H1 (cell line): ENCODE measurements around the gene TMEM51. TPM values are rescaled to one million over a fixed set of nuclear protein-coding genes. Genes with fewer than 3 reads are reported as not detected.

Experiments
- CTCF ChIA-PET: fragments of 300-600 bp; sonication (Branson Sonifier 250); formaldehyde crosslinking; loops from one replicate; lab custom pipeline; 2021; ENCODE audit not compliant: partially characterized antibody; lab: Charles Lee
- POLR2A ChIA-PET: fragments of 300-600 bp; sonication (Branson Sonifier 250); formaldehyde crosslinking; loops from one replicate; lab custom pipeline; 2021; ENCODE audit warnings: inconsistent platforms; ENCODE audit not compliant: partially characterized antibody; lab: Charles Lee
- DNase-seq, 2 experiments: peaks; one replicate each; pipeline versions ENCODE4 v3.0.0 to v3.0.0-alpha.2; 2010 to 2022; ENCODE audit warnings: low spot score in 2 of 2, low read depth in 1 of 2, mixed read lengths in 1 of 2
- FAIRE-seq: peaks from 2 replicates; lab custom pipeline; 2011; peaks lifted over from hg19 to GRCh38; lab: Jason Lieb, UNC
- H2AFZ ChIP-seq: 2 replicates; pipeline ENCODE4 v1.8.1; 2012; ENCODE audit warnings: low read length, inconsistent platforms
- H2AK5ac ChIP-seq: 2 replicates; pipeline ENCODE4 v1.6.1; 2013; ENCODE audit warnings: low read depth, low read length
- H2BK120ac ChIP-seq: replicated peaks from 2 replicates; pipeline ENCODE3; 2013; ENCODE audit warnings: low read depth, low read length, inconsistent platforms
- H2BK12ac ChIP-seq: 2 replicates; pipeline ENCODE4 v1.6.1; 2013; ENCODE audit warnings: low read depth, low read length
- H2BK15ac ChIP-seq: 2 replicates; pipeline ENCODE4 v1.6.1; 2013; ENCODE audit warnings: low read length
- H2BK20ac ChIP-seq: 2 replicates; pipeline ENCODE4 v1.6.1; 2013; ENCODE audit warnings: low read length
- H2BK5ac ChIP-seq: 2 replicates; pipeline ENCODE4 v1.6.1; 2013; ENCODE audit warnings: low read depth, low read length
- H3K14ac ChIP-seq: 2 replicates; pipeline ENCODE4 v1.6.1; 2013; ENCODE audit warnings: inconsistent platforms; ENCODE audit not compliant: insufficient read length
- H3K18ac ChIP-seq: 2 replicates; pipeline ENCODE4 v1.6.1; 2013; ENCODE audit warnings: low read length; ENCODE audit errors: extremely low read depth
- H3K23ac ChIP-seq: 2 replicates; pipeline ENCODE4 v1.6.1; 2013; ENCODE audit warnings: inconsistent platforms; ENCODE audit not compliant: insufficient read length
- H3K23me2 ChIP-seq: 2 replicates; pipeline ENCODE4 v1.6.1; 2013; ENCODE audit warnings: low read depth, low read length
- H3K27ac ChIP-seq: 2 replicates; pipeline ENCODE4 v1.6.1; 2011; ENCODE audit warnings: low read depth, low read length, inconsistent platforms
- H3K27me3 ChIP-seq, 4 experiments: replicated peaks in 1 of 4; 1 replicate in 1 of 4; 2 replicates in 3 of 4; pipeline versions ENCODE4 v1.6.1 to v1.8.1; 2011 to 2013; ENCODE audit warnings: low read length in 3 of 4, mild to moderate bottlenecking in 3 of 4, inconsistent platforms in 2 of 4, mixed read lengths in 2 of 4, moderate library complexity in 1 of 4; ENCODE audit not compliant: control insufficient read depth in 3 of 4, insufficient read depth in 3 of 4; ENCODE audit errors: extremely low read depth in 1 of 4
- H3K36me3 ChIP-seq, 4 experiments: 2 replicates each; pipeline versions ENCODE4 v1.6.1 to v1.8.1; 2011 to 2013; ENCODE audit warnings: mild to moderate bottlenecking in 4 of 4, low read length in 3 of 4, moderate library complexity in 2 of 4, control low read depth in 1 of 4, inconsistent platforms in 1 of 4; ENCODE audit not compliant: insufficient read depth in 4 of 4, control insufficient read depth in 2 of 4
- H3K4ac ChIP-seq: replicated peaks from 2 replicates; pipeline ENCODE3; 2013; ENCODE audit warnings: low read length, low read depth, mixed read lengths, inconsistent platforms; ENCODE audit not compliant: insufficient read length
- H3K4me1 ChIP-seq, 4 experiments: replicated peaks in 1 of 4; 1 replicate in 1 of 4; 2 replicates in 3 of 4; pipeline versions ENCODE4 v1.6.1 to v1.8.1; 2011 to 2013; ENCODE audit warnings: low read length in 3 of 4, inconsistent platforms in 2 of 4, mixed read lengths in 1 of 4; ENCODE audit not compliant: insufficient read depth in 4 of 4, control insufficient read depth in 3 of 4
- H3K4me2 ChIP-seq, 2 experiments: 2 replicates each; pipeline versions ENCODE4 v1.6.1 to v1.8.1; 2011 to 2013; ENCODE audit warnings: low read depth in 2 of 2, low read length in 2 of 2, control low read depth in 1 of 2, inconsistent platforms in 1 of 2, mild to moderate bottlenecking in 1 of 2; ENCODE audit not compliant: insufficient read depth in 1 of 2
- H3K4me3 ChIP-seq, 4 experiments: fragments of 200-600, 300-600 bp in 1 of 4; sonication (generic), shearing (Covaris generic), sonication (Bioruptor Twin) in 1 of 4; 2 replicates each; pipeline versions ENCODE4 v1.5.1 to v1.8.1; 2011 to 2016; ENCODE audit warnings: low read length in 4 of 4, low read depth in 3 of 4, control low read depth in 2 of 4, inconsistent platforms in 2 of 4, mild to moderate bottlenecking in 2 of 4, mixed read lengths in 1 of 4, moderate library complexity in 1 of 4; ENCODE audit not compliant: insufficient read depth in 2 of 4; ENCODE audit errors: extremely low read depth in 1 of 4
- H3K56ac ChIP-seq: replicated peaks from 2 replicates; pipeline ENCODE3; 2013; ENCODE audit warnings: low read depth, mild to moderate bottlenecking, mixed read lengths, low read length, inconsistent platforms; ENCODE audit not compliant: insufficient read length
- H3K79me1 ChIP-seq: 2 replicates; pipeline ENCODE4 v1.6.1; 2013; ENCODE audit warnings: low read depth, low read length, control low read depth
- H3K79me2 ChIP-seq, 2 experiments: 2 replicates each; pipeline versions ENCODE4 v1.6.1 to v1.8.1; 2012 to 2013; ENCODE audit warnings: low read length in 2 of 2, mild to moderate bottlenecking in 2 of 2, inconsistent platforms in 1 of 2; ENCODE audit not compliant: insufficient read depth in 2 of 2, control insufficient read depth in 1 of 2
- H3K9ac ChIP-seq, 4 experiments: replicated peaks in 1 of 4; 1 replicate in 1 of 4; 2 replicates in 3 of 4; pipeline versions ENCODE4 v1.6.1 to v1.8.1; 2011 to 2013; ENCODE audit warnings: low read depth in 3 of 4, low read length in 3 of 4, control low read depth in 2 of 4, mild to moderate bottlenecking in 2 of 4, moderate library complexity in 2 of 4, inconsistent platforms in 1 of 4; ENCODE audit errors: extremely low read depth in 1 of 4
- H3K9me3 ChIP-seq, 2 experiments: 2 replicates each; pipeline versions ENCODE4 v1.6.1 to v1.8.1; 2012 to 2013; ENCODE audit warnings: mild to moderate bottlenecking in 2 of 2, moderate library complexity in 2 of 2, control low read depth in 1 of 2, inconsistent platforms in 1 of 2, low read depth in 1 of 2, low read length in 1 of 2, mixed read lengths in 1 of 2; ENCODE audit not compliant: insufficient read depth in 2 of 2
- H4K20me1 ChIP-seq, 2 experiments: replicated peaks in 1 of 2; 2 replicates each; pipeline versions ENCODE3 to v1.8.1; 2011 to 2013; ENCODE audit warnings: inconsistent platforms in 2 of 2, low read length in 2 of 2, mild to moderate bottlenecking in 1 of 2; ENCODE audit not compliant: insufficient read depth in 2 of 2, control insufficient read depth in 1 of 2
- H4K5ac ChIP-seq: 2 replicates; pipeline ENCODE4 v1.6.1; 2013; ENCODE audit warnings: low read length, low read depth, mixed read lengths, inconsistent platforms; ENCODE audit not compliant: insufficient read length
- H4K8ac ChIP-seq: 2 replicates; pipeline ENCODE4 v1.8.0; 2013; ENCODE audit warnings: mild to moderate bottlenecking, moderate library complexity, low read length, inconsistent platforms; ENCODE audit not compliant: insufficient read depth; ENCODE audit errors: extremely low read depth
- H4K91ac ChIP-seq: replicated peaks from 2 replicates; pipeline ENCODE3; 2013; ENCODE audit warnings: low read length, mixed read lengths, inconsistent platforms; ENCODE audit not compliant: insufficient read length
- ASH2L ChIP-seq: fragments of 200-600, 300-600 bp; sonication (generic); IDR thresholded peaks from one replicate; pipeline ENCODE4 v1.7.1; 2017; ENCODE audit warnings: low read length
- GABPA ChIP-seq: IDR thresholded peaks from 2 replicates; pipeline ENCODE4 v1.6.1; 2011; ENCODE audit warnings: mild to moderate bottlenecking, low read length, moderate library complexity, borderline replicate concordance; ENCODE audit not compliant: insufficient read depth
- HDAC2 ChIP-seq, 2 experiments: fragments of 300-600 bp in 1 of 2; sonication (generic) in 1 of 2; IDR thresholded peaks; 2 replicates each; pipeline ENCODE4 v1.6.1; 2011 to 2012; ENCODE audit warnings: low read depth in 2 of 2, low read length in 2 of 2, mild to moderate bottlenecking in 2 of 2, moderate library complexity in 2 of 2, borderline replicate concordance in 1 of 2, inconsistent platforms in 1 of 2
- JUND ChIP-seq: IDR thresholded peaks from 2 replicates; pipeline ENCODE4 v1.6.1; 2011; ENCODE audit warnings: mild to moderate bottlenecking, improper control_type of control experiment, low read length
- SP1 ChIP-seq: IDR thresholded peaks from 2 replicates; pipeline ENCODE4 v1.6.1; 2011; ENCODE audit warnings: low read depth, low read length
- TCF12 ChIP-seq: IDR thresholded peaks from 2 replicates; pipeline ENCODE4 v1.6.1; 2011; ENCODE audit warnings: low read depth, mild to moderate bottlenecking, low read length
- TEAD4 ChIP-seq: IDR thresholded peaks from 2 replicates; pipeline ENCODE4 v1.6.1; 2012; ENCODE audit warnings: low read depth, low read length, inconsistent platforms, mixed read lengths
- WGBS, 2 experiments: shearing (Covaris generic) in 1 of 2; methylation state at CpG; one replicate each; pipeline versions ENCODE4 v1.1.6 to v1.1.7; 2013 to 2015; ENCODE audit warnings: low lambda C conversion rate in 2 of 2, mixed read lengths in 2 of 2, inconsistent platforms in 1 of 2, low coverage in 1 of 2, missing lambda C conversion rate in 1 of 2; ENCODE audit not compliant: insufficient replicate concordance in 2 of 2, insufficient coverage in 1 of 2, insufficient read length in 1 of 2; ENCODE audit errors: extremely low coverage in 1 of 2, missing lambda C conversion rate in 1 of 2; 5-methylcytosine and 5-hydroxymethylcytosine counted together
- polyA plus RNA-seq, 7 experiments: library from polyadenylated mRNA; depleted of rRNA in 3 of 7; stranded (reverse) in 5 of 7; unstranded in 2 of 7; fragments of >200 nt in 5 of 7; fragments of 200-250 nt in 2 of 7; gene quantifications; 1 replicate in 5 of 7; 2 replicates in 1 of 7; 4 replicates in 1 of 7; pipeline versions ENCODE4 v1.2.1 to v1.2.3, GENCODE V29; 2011 to 2013; ENCODE audit warnings: missing spikeins in 2 of 7, mixed read lengths in 2 of 7
- total RNA-seq: library from RNA; stranded (reverse); fragmentation: NEBNext Ultra II Directional; extraction: Animal tissue kit (Norgen Biotek cat#: 25700); gene quantifications from 2 replicates; pipeline ENCODE4 v1.2.1, GENCODE V29; 2021
- TF ChIP-seq, protein P1 (sequence below): IDR thresholded peaks from 2 replicates; pipeline ENCODE4 v1.6.1; 2011; ENCODE audit warnings: low read depth, mild to moderate bottlenecking, low read length; ENCODE audit not compliant: insufficient read depth

The TMEM51 gene
- total and polyA plus RNA-seq, 2 of the 8 experiments (the other 6 are each of a cell fraction or from before 2014, with no cell fraction given), result 9.9 to 10.7 TPM

DNA sequence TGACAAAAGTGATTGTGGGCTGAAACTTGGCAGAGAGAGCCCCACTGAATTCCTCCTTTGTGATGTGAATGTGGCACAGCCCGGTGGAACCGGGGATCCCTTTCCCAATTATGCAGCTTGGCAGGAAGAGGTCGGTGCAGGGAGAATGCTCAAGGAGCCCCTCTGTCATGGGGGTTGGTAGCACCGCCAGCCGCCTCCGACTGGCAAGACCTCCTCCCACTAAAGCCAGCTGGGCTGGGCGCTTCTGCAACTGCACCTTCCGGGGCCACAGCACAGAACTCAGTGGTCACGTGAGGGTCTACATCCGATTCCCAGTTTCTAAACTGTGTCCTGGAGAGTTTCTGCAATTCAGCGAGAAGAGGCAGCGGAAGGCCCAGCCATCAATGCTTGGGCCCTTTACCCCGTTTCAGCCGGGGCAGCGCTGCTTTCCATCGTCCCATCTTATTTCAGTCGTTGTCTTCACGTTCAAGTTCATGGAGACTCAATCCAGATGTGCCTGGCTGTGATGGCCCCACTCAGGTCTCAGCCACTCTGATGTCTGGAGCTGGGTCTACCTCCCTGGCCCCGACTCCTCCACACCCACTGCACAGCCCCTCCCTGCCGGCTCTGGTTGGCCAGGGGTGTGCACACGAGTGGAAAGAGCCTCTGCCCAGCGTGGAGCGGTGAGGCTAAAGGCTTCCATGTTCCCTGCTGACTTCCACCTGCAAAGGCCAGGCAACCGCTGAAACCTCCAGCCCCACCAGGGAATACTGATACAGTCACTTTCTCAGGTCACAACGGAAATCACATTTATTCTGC, 53.7 kb downstream of the TMEM51 start:
- H3K4me1 ChIP-seq, result peaks cover 15 to 31% (median 26%) of the 10 kb centered on the region in 4 experiments
- peaks cover 0 to 13% of the 10 kb centered on the region in 2 experiments; a peak in 2 of 4 replicates for H3K79me2 ChIP-seq
- H3K4me2 ChIP-seq, result peak overlapping the region; percentile 72 to 98
- H4K91ac ChIP-seq, result peak overlapping the region; percentile 45
- H3K18ac ChIP-seq, result peak overlapping the region; percentile 80
- H3K27me3 ChIP-seq, result no peaks in the 10 kb centered on the region
- peak overlapping the region; percentile 95; the same call in 1 of the 2 replicates for H2BK5ac ChIP-seq
- no peak overlapping the region for H3K23ac ChIP-seq
- peak overlapping the region; percentile 36 for H2BK15ac ChIP-seq
- peak overlapping the region; percentile 75 for H3K27ac ChIP-seq
- H3K4me3 ChIP-seq, result peak overlapping the region in 3 of 4 experiments; percentile 22 to 48 (median 40); a peak in 6 of 8 replicates
- ChIA-PET CTCF (interaction anchor here (0.9 to 2.2 kb wide), 8 partner anchors 9 to 144 kb away, joined by 3 to 9 read pairs (median 5); no protein-coding TSS in a partner anchor), POLR2A (interaction anchor here (0.9 to 1.2 kb wide), 3 partner anchors 10 to 95 kb away, joined by 3 read pairs; no protein-coding TSS in a partner anchor)
- peak overlapping the region; percentile 2 for H3K4ac ChIP-seq
- H3K56ac ChIP-seq, result peak overlapping the region; percentile 1
- peak overlapping the region in 2 of 4 experiments; percentile 35 to 44; a peak in 4 of 7 replicates for H3K9ac ChIP-seq
- peak overlapping the region; percentile 91; the same call in 1 of the 2 replicates for H2BK12ac ChIP-seq
- no peak overlapping the region for H3K14ac ChIP-seq
- H4K20me1 ChIP-seq, result peaks cover 0 to 2% of the 10 kb centered on the region in 2 experiments
- peak overlapping the region; percentile 43 for H2AK5ac ChIP-seq
- FAIRE-seq (no peak), DNase-seq (peak in 1 of 2 experiments; percentile 62)
- H3K79me1 ChIP-seq, result no peaks in the 10 kb centered on the region; the same call in 1 of the 2 replicates
- H3K9me3 ChIP-seq, result no peaks in the 10 kb centered on the region
- H3K36me3 ChIP-seq, result no peaks in the 10 kb centered on the region; a peak in 1 of 8 replicates
- peak overlapping the region; percentile 17 for H2BK120ac ChIP-seq
- peak overlapping the region; percentile 66; the same call in 1 of the 2 replicates for H2AFZ ChIP-seq
- peak overlapping the region; percentile 90 for H4K5ac ChIP-seq
- WGBS, 2 experiments, result 19% methylated on average over 25 of the region's 25 CpGs; no CpG with 5 or more reads in 1 of the 2 experiments
- H3K23me2 ChIP-seq, result peaks cover 9% of the 10 kb centered on the region
- H4K8ac ChIP-seq, result peak overlapping the region; percentile 88; the same call in 1 of the 2 replicates
- peak overlapping the region; percentile 98 for H2BK20ac ChIP-seq
- no peak for TF ChIP-seq JUND
- peak; percentile 48 for TF ChIP-seq ASH2L
- peak; percentile 48; the same call in 1 of the 2 replicates for TF ChIP-seq TEAD4
- no peak; the same call in 1 of the 2 replicates for TF ChIP-seq SP1
- TF ChIP-seq TCF12, result 0 out of 2 replicates have a peak, but pooled peaks have one; percentile 25
- TF ChIP-seq GABPA, result peak; percentile 66; the same call in 1 of the 2 replicates
- TF ChIP-seq, protein P1, sequence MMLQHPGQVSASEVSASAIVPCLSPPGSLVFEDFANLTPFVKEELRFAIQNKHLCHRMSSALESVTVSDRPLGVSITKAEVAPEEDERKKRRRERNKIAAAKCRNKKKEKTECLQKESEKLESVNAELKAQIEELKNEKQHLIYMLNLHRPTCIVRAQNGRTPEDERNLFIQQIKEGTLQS, result 0 out of 2 replicates have a peak, but pooled peaks have one; percentile 38
- 0 out of 4 replicates have a peak, but pooled peaks of 1 of the 2 experiments have one; percentile 41 for TF ChIP-seq HDAC2 (IDR thresholded peaks at IDR 0.05; ENCODE audit: borderline replicate concordance in 1 of 2, low read depth in 2 of 2, low read length in 2 of 2)
